HG02798 (cell line): ENCODE measurements around the gene NRBF2.
"Not testable (repeated sequence)": the region's sequence is repeated elsewhere in the genome, so short reads cannot be mapped to it uniquely, and the experiment has no call there.

Experiments used
- ATAC-seq: cut with Tn5 transposase; IDR thresholded peaks from one replicate; pipeline ENCODE4 v1.9.1; 2021; ENCODE audit warnings: mild to moderate bottlenecking; ENCODE audit not compliant: unreplicated experiment, poor library complexity

NRBF2 gene

GRCh38 chr10:63115732-63116383 lies 17.3 kb upstream of the NRBF2 start:
- no peak for ATAC-seq

DNA sequence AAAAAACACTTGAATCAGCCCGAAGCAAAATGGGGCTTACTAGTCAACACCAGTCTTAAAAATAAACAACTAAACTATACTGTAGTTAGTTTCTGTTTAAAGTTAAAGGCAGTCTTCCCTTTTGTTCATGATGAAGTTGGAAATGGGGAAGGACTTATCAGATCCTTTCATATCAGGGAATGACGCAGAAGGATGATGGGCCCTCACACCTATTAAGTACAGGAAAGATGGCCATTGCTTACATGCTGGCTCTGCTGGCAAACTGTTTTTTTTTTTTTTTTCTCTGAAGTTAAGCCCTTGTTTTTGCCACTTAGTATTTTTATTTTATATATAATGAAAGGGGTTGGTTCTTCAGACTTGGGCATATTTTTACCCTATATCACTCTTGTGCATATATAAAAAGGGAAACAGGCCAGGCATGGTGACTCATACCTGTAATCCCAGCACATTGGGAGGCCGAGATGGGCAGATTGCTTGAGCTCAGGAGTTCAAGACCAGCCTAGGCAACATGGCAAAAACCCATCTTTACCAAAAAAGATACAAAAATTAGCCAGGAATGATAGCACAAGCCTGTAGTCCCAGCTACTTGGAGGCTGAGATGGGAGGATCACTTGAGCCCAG lies 16.6 kb upstream of the NRBF2 start:
- ATAC-seq, result no peak

DNA sequence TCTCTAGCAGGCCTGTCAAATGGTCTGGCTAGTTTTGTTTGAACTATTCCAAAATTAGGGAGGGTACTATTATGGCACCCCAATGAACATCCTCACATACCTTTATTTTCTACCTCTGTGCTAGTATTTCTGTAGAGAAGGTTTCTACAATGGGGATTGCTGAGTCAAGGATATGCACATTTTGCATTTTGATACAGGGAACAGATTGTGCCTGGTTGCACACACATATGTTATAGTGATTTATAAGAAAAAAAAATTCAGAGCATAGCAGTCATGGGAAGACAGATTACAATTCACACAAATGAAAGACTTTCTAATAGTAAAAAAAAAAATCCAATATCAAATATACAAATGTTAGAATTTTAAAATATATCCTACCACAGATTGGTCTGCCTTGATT lies 14.1 kb upstream of the NRBF2 start:
- ATAC-seq, result no peak

GRCh38 chr10:63120554-63120953 lies 12.6 kb upstream of the NRBF2 start:
- ATAC-seq, result no peak

GRCh38 chr10:63123727-63124362 lies 9.3 kb upstream of the NRBF2 start:
- ATAC-seq, result no peak

- no peak for ATAC-seq
Measured at GRCh38 chr10:63125459-63125858, 7.7 kb upstream of the NRBF2 start.

- ATAC-seq, result no peak
Measured at GRCh38 chr10:63128443-63128842, 4.7 kb upstream of the NRBF2 start.

DNA sequence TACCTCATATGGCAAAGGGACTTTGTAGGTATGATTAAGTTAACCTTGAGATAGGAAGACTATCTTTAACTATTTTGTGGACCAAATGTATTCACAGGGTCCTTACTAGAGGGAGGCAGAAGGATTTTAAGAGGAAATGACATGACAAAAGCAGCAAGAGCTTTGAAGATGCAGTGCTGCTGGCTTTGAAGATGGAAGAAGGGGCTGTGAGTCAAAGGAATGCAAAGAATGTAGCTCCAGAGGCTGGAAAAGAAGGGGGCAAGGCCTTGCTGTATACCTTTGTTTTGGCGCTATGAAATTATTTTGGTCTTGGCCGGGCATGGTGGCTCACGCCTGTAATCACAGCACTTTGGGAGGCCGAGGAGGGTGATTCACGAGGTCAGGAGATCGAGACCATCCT lies 3.2 kb upstream of the NRBF2 start:
- no peak for ATAC-seq

DNA sequence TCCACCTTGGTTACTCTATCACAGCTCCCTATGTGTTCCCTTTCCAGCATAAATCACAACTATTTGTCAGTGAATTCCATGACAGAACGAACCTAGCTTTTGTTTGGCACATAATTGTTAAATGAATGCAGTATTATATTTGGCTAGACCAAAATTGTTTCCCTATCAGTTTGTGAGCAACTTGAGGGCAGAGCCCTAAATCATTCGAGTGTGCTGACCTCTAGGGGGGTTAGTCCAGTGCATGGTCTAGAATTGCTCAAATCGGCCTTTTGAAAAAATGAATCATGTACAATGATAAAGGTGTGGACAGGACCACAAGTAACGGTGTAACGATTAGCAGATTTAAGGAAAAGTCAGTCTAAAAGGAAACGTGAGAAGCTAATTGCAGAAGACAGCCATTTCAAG lies 475 bp upstream of the NRBF2 start:
- ATAC-seq, result no peak

- ATAC-seq, result no peak
Measured at GRCh38 chr10:63133821-63134557, 861 bp downstream of the NRBF2 start.

DNA sequence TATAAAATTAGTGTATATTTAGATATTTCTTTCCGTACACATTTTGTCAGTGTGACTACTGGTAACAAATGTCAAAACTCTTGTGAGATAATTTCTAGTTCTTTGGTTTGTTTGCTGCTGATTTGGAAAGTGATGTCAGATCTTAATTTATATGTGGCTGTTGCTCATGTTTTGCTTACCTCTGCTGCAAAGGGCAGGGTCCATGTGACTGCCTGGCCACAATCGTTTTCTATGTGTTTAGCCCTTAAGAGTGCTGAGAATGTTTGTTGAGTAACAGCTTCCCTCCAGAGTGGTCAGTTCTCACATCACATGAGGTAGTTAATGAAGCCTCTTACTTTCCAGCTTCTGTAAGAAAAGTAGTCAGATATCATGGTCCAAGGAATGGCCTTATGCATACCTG lies 4.2 kb downstream of the NRBF2 start:
- no peak for ATAC-seq

GRCh38 chr10:63140077-63140476 lies 6.9 kb downstream of the NRBF2 start:
- no peak for ATAC-seq

DNA sequence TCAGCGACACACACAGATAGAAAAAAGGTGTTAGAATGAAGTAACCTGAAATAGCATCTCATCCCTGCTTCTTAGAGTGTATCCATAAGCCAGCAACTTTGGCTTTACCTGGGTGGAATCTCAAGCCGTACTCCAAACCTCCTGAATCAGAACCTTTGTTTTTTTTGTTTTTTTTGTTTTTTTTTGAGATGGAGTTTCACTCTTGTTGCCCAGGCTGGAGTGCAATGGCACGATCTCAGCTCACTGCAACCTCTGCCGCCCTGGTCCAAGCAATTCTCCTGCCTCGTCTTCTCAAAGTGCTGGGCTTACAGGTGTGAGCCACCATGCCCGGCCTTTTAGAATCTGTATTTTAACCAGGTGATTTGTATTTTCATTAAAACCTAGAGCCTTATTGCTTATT lies 9.0 kb downstream of the NRBF2 start:
- no peak for ATAC-seq

DNA sequence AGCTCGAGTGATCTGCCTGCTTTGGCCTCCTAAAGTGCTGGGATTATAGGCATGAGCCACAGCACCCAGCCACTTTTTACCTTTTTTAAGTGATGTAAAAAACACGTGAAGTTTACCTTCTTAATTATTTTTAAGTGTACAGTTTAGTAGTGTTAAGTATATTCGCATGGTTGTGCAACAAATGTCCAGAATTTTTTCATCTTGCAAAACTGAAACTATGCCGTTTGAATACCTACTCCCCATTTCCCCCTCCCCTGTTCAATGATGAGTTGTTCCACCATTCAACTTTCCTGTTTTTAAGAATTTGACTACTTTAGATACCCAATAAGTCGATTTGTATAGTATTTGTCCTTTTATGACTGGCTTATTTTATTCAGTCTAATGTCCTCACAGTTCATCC lies 10.9 kb downstream of the NRBF2 start:
- ATAC-seq, result no peak

GRCh38 chr10:63145782-63146181 lies 12.7 kb downstream of the NRBF2 start:
- ATAC-seq, result peak; percentile 45

- ATAC-seq, result no peak
Measured at GRCh38 chr10:63146503-63146902, 13.4 kb downstream of the NRBF2 start.

GRCh38 chr10:63150745-63151144 lies 17.6 kb downstream of the NRBF2 start:
- no peak for ATAC-seq

DNA sequence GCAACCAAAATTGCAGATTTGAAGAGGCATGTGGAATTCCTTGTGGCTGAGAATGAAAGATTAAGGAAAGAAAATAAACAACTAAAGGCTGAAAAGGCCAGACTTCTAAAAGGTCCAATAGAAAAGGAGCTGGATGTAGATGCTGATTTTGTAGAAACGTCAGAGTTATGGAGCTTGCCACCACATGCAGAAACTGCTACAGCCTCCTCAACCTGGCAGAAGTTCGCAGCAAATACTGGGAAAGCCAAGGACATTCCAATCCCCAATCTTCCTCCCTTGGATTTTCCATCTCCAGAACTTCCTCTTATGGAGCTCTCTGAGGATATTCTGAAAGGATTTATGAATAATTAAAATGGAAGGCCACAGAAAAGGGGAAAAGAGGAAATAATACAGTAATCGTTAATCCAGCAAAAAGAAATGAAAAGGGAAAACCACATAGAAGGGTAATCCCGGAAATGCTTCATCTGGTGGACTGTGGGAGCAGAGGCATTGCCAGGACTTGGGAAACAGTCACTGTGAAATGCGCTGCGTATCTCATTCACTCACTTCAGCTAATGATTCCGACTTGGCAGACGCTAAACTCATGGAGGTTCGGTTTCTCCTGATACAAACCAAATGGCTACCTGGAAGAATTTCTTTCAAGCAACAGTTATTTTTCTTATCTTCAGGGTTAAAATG lies 20.9 kb downstream of the NRBF2 start:
- not testable (repeated sequence) for ATAC-seq

GRCh38 chr10:63154546-63155387 lies 21.6 kb downstream of the NRBF2 start:
- ATAC-seq, result no peak
